Measurements from ENCODE around the gene SH2D3A. TPM values are rescaled to one million over a fixed set of nuclear protein-coding genes. Genes with fewer than 3 reads are reported as not detected.
A peak's percentile ranks its signal among the peaks of the same experiment; 100 is the strongest.
"Not testable (repeated sequence)": the region's sequence is repeated elsewhere in the genome, so short reads cannot be mapped to it uniquely, and the experiment has no call there.

Gene SH2D3A
- total RNA-seq, 1 donor from 2014 or later = not detected

DNA sequence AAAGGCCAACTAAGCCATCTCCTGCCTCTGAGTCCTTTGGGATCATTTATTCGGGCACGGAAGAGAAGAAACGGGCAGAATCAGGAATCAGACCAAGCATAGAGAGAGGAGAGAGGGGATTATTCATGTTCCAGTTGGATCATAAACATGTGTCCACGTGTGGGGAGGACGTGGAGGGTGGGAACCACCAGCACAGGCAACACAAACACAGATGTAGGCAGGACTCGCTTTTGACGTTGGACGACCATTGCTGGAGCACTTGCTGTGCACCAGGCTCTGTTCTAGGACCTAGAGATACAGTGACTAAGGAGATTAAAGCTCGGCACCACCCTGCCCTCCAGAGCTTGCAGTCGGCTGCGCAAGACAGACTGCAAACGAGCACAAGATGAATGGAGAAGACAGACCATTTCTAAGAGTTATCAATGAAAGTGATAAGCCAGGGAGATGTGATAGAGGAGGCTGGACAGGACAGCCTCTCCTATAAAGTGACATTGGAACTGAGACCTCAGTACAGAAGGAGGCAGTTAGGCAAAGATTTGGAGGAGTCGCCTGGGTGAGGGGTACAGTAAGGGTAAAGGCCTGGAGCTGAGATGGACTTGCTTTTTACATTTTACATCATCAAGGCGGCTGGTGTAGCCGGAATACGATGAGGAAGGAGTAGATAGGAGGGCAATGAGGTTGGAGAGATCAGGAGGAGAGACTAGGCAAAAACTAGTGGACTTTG is 716 bp downstream of the SH2D3A start:
- ATAC-seq = no peak
- intact Hi-C loops (cut with DNase I) = no loop called here
- no peak for DNase-seq (ENCODE audit: missing footprints)

GRCh38 chr19:6765738-6766356 is 1.4 kb downstream of the SH2D3A start:
- ATAC-seq = no peak
- DNase-seq (ENCODE audit: missing footprints) = no peak
- intact Hi-C loops (cut with DNase I) = no loop called here

DNA sequence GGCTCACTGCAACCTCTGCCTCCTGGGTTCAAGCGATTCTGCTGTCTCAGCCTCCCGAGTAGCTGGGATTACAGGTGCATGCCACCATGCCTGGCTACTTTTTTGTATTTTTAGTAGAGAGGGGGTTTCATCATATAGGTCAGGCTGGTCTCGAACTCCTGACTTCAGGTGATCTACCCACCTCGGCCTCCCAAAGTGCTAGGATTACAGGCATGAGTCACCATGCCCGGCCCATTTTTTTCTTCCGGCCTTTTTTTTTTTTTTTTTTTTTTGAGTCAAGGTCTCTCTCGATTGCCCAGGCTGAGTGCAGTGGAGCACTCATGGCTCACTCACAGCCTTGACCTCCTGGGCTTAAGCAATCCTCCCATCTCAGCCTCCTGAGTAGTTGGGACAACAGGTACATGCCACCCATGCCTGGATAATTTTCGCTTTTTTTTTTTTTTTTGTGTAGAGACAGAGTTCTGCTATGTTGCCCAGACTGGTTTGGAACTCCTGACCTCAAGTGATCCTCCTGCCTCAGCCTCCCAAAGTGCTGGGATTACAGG is 4.9 kb downstream of the SH2D3A start:
- DNase-seq (ENCODE audit: missing footprints); intact Hi-C loops (cut with DNase I); ATAC-seq: not testable (repeated sequence)

GRCh38 chr19:6761053-6761676 is 6.1 kb downstream of the SH2D3A start:
- intact Hi-C loops (cut with DNase I) = no loop called here
- ATAC-seq (no peak), DNase-seq (ENCODE audit: missing footprints) (no peak)

GRCh38 chr19:6760606-6761005 is 6.6 kb downstream of the SH2D3A start:
- DNase-seq (ENCODE audit: missing footprints) = no peak
- intact Hi-C loops (cut with DNase I) = no loop called here
- no peak for ATAC-seq

DNA sequence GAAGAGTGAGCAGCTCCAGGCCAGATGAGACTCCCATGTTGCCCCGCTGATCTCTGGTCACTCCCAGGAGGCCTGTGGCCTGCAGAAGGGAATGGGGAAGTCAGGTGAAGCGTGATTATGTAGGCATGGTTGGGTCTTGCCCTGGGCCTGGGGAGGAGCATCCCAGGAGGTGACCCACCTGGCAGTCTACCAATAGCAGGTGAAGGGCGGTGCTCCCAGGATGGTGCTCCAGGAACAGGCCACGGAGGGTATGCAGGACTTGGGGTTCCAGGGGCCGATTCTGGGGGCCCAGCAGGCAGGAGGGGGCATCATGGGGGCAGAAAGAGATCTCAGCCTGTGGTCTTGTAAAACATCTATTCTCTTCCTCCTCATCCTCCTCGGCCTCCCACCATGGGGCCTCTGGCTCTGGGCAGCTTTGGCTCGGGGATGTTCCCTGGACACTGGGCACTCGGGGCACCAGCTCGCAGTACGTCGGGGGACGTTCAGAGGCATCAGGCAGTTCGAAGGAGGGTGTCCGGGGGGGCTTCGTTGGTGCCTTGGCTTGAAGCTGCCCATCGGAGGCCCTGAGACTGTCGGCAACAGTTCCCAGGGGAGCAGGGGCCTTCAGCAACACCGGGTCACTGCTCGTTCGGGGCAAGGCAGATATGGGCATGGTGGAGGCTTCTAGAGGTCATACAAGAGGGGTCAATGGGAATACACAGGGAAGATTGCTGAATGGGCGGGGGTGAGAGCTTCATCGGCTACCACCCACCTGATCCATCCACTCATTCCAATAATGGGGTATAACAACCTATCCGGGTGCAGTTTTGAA is 12.4 kb downstream of the SH2D3A start:
- ATAC-seq (no peak), DNase-seq (ENCODE audit: missing footprints) (no peak)
- intact Hi-C loops (cut with DNase I) = no loop called here

- DNase-seq (ENCODE audit: missing footprints) (no peak), ATAC-seq (no peak)
- intact Hi-C loops (cut with DNase I) = no loop called here
Observed at GRCh38 chr19:6754136-6754535, 13.1 kb downstream of the SH2D3A start.

DNA sequence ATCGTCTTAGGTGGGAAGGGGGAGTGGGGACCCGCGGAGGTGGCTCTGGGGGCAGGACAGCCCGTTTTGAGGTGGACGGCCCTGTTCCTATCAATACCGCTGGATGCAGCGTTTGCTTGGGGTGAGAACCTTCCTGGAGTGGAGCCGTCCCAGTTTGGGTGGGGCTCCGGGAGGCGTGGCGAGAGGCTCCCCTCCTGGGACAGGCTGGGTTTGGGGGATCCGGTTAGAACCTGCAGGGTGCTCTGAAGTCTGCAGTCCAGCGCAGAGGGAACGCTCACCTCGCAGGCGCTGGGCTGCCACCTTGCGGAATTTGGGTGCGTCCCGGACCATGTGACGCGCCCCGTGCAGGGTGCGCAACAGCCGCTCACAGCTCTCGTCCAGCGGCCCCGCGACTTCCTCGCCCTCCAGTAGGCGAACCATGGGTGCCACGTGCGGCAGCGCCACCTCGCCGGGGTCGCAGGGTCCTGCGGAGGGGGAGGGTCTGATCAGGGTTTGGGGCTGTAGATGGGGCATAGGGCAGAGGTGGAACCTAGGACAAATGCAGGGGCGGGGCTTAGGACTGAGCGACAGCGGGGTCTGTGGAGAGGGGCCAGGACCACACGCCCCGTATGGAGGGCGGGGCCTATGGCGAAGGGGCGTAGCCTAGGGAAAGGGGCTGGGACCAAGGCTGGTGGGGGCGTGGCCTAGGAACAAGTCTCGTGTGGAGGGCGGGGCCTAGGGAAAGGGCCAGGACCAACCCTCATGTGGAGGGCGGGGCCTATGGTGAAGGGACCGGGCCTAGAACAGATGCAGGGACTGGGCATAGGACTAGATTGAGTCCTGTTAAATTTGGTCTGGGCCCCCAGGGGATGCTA is 13.8 kb downstream of the SH2D3A start:
- ATAC-seq = peak; percentile 78
- intact Hi-C loops (cut with DNase I) = no loop called here

DNA sequence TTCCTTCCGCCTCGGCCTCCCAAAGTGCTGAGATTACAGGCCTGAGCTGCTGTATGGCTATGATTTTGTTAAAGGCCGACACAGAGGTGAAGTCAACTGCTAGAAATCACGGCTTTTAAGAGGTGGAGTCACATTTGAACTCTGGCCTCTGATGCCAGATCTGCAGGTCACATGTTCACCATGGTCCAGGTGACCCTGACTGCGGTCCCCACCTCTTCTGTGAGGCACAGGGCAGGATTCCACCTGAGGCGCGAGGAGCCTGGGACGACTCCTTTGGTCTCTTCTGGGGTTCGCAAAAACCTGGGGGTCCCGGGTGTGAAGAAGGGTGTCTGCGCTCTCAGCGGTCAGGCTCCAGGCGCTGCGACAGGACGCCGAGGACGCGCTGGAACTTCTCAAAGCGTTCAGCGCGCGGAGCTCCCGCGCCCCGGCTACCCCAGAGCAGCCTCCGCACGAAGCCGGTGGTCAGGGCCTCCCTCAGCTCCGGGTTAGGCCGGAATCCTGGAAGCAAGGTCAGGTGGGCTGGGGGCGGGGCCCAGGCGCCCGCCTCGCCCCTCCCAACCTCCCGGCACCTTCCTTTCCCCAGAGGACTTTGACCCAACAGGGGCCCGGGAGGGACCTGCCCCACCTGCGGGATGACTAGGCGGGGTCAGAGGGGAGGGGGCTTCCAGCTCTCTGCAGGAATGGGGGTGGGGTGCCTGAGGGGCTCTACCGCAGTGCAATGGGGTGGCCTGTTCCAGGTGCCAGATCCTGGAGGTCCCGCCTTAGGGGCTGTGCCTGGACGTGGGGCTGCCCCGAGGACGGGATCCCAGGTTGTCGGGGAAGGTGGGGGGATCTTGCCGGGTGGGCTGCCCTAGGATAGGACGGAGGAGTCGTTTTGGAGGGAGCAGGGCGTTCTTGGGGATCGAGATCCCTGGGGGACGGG is 14.7 kb downstream of the SH2D3A start:
- DNase-seq (ENCODE audit: missing footprints) (no peak), ATAC-seq (no peak)

More for the DNA sequence above, 13.8 kb downstream of the SH2D3A start:
- DNase-seq (ENCODE audit: missing footprints) = peak; percentile 91

GRCh38 chr19:6751189-6751588 is 16.0 kb downstream of the SH2D3A start:
- ATAC-seq (no peak), DNase-seq (ENCODE audit: missing footprints) (no peak)
- intact Hi-C loops (cut with DNase I) = no loop called here

More for the DNA sequence above, 14.7 kb downstream of the SH2D3A start:
- intact Hi-C loops (cut with DNase I) = no loop called here

GRCh38 chr19:6750062-6750461 is 17.2 kb downstream of the SH2D3A start:
- DNase-seq (ENCODE audit: missing footprints) = peak; percentile 84
- intact Hi-C loops (cut with DNase I) = no loop called here
- peak; percentile 60 for ATAC-seq

- DNase-seq (ENCODE audit: missing footprints); ATAC-seq; intact Hi-C loops (cut with DNase I): not testable (repeated sequence)
Observed at GRCh38 chr19:6748543-6748942, 18.7 kb downstream of the SH2D3A start.

- intact Hi-C loops (cut with DNase I) = no loop called here
- DNase-seq (ENCODE audit: missing footprints) = no peak
- no peak for ATAC-seq
Observed at GRCh38 chr19:6745965-6746364, 21.3 kb downstream of the SH2D3A start.

DNA sequence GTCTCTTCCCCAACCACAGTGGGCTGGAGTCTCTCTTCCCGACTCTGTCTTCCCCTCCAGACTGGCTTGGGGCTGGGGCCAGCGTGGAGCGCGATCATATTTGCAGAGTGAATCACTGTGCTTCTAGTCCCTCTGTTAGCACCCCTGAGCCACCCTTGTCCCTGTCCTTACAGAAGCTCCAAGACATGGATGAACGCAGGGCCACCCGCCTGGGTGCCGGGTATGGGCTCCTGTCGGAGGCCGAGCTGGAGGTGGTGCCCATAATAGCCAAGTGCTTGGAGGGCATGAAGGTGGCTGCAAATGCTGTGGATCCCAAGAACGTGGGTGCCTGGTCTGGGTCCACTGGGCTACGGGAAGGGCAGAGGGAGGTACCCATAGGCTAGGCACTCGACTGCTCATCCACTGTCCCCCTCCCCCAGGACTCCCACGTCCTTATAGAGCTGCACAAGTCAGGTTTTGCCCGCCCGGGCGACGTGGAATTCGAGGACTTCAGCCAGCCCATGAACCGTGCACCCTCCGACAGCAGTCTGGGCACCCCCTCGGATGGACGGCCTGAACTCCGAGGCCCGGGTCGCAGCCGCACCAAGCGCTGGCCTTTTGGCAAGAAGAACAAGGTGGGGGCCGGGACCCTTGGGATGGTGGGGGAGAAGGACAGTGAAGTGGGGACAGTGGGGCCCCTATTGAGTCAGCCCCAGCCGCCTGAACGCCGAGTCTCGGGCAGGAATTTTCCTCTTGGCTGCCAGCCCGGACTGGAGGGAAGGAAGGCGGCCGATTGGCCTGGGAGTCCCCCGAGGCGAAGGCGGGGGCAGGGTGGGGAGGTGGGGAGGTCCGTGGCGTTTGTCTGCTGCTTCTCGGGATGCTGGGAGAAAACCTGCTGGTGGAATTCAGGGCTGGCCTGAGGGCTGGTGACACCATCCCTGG is 22.6 kb downstream of the SH2D3A start:
- DNase-seq (ENCODE audit: missing footprints) (peak; percentile 89), ATAC-seq (peak; percentile 83)
- intact Hi-C loops (cut with DNase I) = no loop called here

DNA sequence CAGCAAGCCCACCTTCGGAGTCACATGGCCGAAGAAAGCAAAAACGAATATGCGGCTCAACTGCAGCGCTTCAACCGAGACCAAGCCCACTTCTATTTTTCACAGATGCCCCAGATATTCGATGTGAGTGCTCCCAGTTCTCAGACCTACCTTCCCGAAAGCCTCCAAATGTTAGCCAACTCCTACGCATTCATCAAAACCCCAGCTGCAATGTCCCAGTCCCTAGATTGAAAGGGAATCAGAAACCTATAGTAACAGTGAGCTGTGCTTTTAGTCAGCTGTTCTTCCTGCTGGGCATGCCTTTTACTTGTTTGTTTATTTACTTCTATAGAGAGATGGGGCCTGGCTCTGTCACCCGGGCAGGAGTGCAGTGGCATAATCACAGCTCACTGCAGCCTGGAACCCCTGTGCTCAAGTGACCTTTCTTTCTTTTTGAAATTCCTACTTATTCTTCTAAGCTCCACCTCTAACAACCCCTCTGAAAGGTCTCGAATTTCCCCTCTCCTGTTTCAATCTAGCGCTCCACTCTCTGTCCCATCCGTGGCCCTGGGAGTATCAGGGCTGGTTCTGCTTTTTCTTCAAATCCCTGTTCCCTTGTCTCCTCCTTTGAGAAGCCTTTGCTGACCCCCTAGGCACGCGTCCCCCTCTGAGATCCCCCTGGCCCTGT is 23.4 kb downstream of the SH2D3A start:
- ATAC-seq = no peak
- no peak for DNase-seq (ENCODE audit: missing footprints)
- intact Hi-C loops (cut with DNase I) = no loop called here

DNA sequence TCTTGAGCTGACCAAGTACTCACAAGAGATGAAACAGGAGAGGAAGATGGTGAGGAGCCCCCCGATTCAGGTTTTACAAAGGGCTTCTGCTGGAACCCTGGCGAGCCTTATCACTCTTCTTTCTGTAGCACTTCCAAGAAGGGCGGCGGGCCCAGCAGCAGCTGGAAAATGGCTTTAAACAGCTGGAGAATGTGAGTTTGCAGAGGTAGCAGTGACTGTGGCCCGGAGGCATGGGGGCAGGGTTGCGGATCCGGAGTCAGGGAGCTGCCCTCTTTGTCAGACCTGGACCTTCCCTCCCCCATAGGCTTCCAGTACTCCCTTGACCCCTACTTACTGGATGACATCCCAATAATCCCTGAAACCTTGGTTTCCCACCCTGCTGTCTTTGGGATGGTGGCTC is 24.2 kb downstream of the SH2D3A start:
- intact Hi-C loops (cut with DNase I) = no loop called here
- no peak for DNase-seq (ENCODE audit: missing footprints)
- no peak for ATAC-seq

All from Right ventricle myocardium inferior (tissue), 1 donor.